Astrocyte (in vitro differentiated cells and primary cell): Measurements from ENCODE around the gene CNIH3. TPM values are rescaled to one million over a fixed set of nuclear protein-coding genes. Genes with fewer than 3 reads are reported as not detected.

Source experiments
- DNase-seq: peaks from one replicate; pipeline ENCODE4 v3.0.0-alpha.2; 2010; ENCODE audit warnings: low read depth
- FAIRE-seq: peaks from 2 replicates; lab custom pipeline; 2011; peaks lifted over from hg19 to GRCh38; lab: Jason Lieb, UNC
- H2AFZ ChIP-seq: 2 replicates; pipeline ENCODE4 v1.6.0; 2012; ENCODE audit warnings: low read depth, low read length, inconsistent platforms
- H3K27ac ChIP-seq: 2 replicates; pipeline ENCODE4 v1.5.1; 2011; ENCODE audit warnings: low read depth, low read length, inconsistent platforms
- H3K27me3 ChIP-seq: 2 replicates; pipeline ENCODE4 v1.6.0; 2011; ENCODE audit warnings: low read length, inconsistent platforms; ENCODE audit not compliant: insufficient read depth
- H3K36me3 ChIP-seq: 2 replicates; pipeline ENCODE4 v1.5.1; 2011; ENCODE audit warnings: low read length, inconsistent platforms; ENCODE audit not compliant: insufficient read depth
- H3K4me1 ChIP-seq: 2 replicates; pipeline ENCODE4 v1.5.1; 2011; ENCODE audit warnings: low read length, inconsistent platforms; ENCODE audit not compliant: insufficient read depth
- H3K4me2 ChIP-seq: 2 replicates; pipeline ENCODE4 v1.6.0; 2012; ENCODE audit warnings: low read length, inconsistent platforms
- H3K4me3 ChIP-seq: 2 replicates; pipeline ENCODE4 v1.5.1; 2011; ENCODE audit warnings: low read depth, mild to moderate bottlenecking, low read length, inconsistent platforms; ENCODE audit not compliant: insufficient read depth
- H3K79me2 ChIP-seq: 2 replicates; pipeline ENCODE4 v1.6.0; 2012; ENCODE audit warnings: mild to moderate bottlenecking, low read length, inconsistent platforms; ENCODE audit not compliant: insufficient read depth
- H3K9ac ChIP-seq: 2 replicates; pipeline ENCODE4 v1.6.0; 2012; ENCODE audit warnings: mild to moderate bottlenecking, low read length, inconsistent platforms
- H3K9me3 ChIP-seq: 2 replicates; pipeline ENCODE4 v1.5.1; 2012; ENCODE audit warnings: low read depth, mild to moderate bottlenecking, low read length, inconsistent platforms; ENCODE audit not compliant: insufficient read depth
- H4K20me1 ChIP-seq: 2 replicates; pipeline ENCODE4 v1.6.0; 2012; ENCODE audit warnings: low read length, inconsistent platforms; ENCODE audit not compliant: insufficient read depth
- H3K27ac Mint-ChIP-seq: one replicate; pipeline ENCODE4 v1.8.0; 2021; ENCODE audit warnings: mild to moderate bottlenecking, mixed read lengths; ENCODE audit not compliant: unreplicated experiment
- H3K27me3 Mint-ChIP-seq: one replicate; pipeline ENCODE4 v1.8.0; 2021; ENCODE audit warnings: low read depth, mixed read lengths; ENCODE audit not compliant: unreplicated experiment
- H3K36me3 Mint-ChIP-seq: one replicate; pipeline ENCODE4 v1.8.0; 2021; ENCODE audit warnings: low read depth, mixed read lengths; ENCODE audit not compliant: unreplicated experiment
- H3K4me1 Mint-ChIP-seq: one replicate; pipeline ENCODE4 v1.8.0; 2021; ENCODE audit warnings: low read depth, mixed read lengths; ENCODE audit not compliant: unreplicated experiment
- H3K4me3 Mint-ChIP-seq: one replicate; pipeline ENCODE4 v1.8.0; 2021; ENCODE audit warnings: mild to moderate bottlenecking, moderate library complexity, mixed read lengths; ENCODE audit not compliant: unreplicated experiment
- H3K9me3 Mint-ChIP-seq: one replicate; pipeline ENCODE4 v1.8.0; 2021; ENCODE audit warnings: mild to moderate bottlenecking, mixed read lengths; ENCODE audit not compliant: unreplicated experiment
- EZH2 ChIP-seq: IDR thresholded peaks from 2 replicates; pipeline ENCODE4 v1.6.1; 2012; ENCODE audit warnings: mild to moderate bottlenecking, low read length, inconsistent platforms; ENCODE audit not compliant: insufficient read depth
- total RNA-seq: library from RNA; stranded (reverse); gene quantifications from 2 replicates; pipeline ENCODE4 v1.2.1, GENCODE V29; 2021
- TF ChIP-seq, protein P1 (sequence below): IDR thresholded peaks from 2 replicates; pipeline ENCODE4 v1.5.1; 2011; ENCODE audit warnings: low read depth, mild to moderate bottlenecking, inconsistent platforms, low read length, moderate library complexity; ENCODE audit not compliant: insufficient read depth

The CNIH3 gene
- total RNA-seq, 1 donor from 2014 or later, result 7.7 TPM

DNA sequence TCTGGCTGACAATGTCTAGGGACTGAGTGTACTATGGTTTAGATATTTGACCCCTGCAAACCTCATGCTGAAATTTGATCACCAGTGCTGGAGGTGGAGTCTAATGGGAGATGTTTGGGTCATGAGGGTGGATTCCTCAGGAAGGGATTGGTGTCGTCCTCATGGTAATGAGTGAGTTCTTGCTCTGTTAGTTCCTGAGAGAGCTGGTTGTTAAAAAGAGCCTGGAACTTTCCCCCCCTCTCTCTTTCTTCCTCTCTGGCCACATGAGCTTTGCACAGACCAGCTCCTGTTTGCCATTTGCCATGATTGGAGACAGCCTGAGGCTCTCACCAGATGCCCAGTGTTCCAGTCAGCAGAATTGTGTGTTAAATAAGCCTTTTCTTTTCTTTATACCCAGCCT lies 36.6 kb upstream of the CNIH3 start:
- H3K27me3 ChIP-seq, result no peaks in the 10 kb centered on the region
- no peaks in the 10 kb centered on the region for H3K79me2 ChIP-seq
- H3K9me3 ChIP-seq, result no peaks in the 10 kb centered on the region
- H3K36me3 ChIP-seq, result no peaks in the 10 kb centered on the region
- peak overlapping the region; percentile 19 for H2AFZ ChIP-seq
- Mint-ChIP-seq H3K9me3 (peaks cover 7% of the 10 kb centered on the region), H3K27ac (no peak overlapping the region), H3K4me1 (peaks cover 7% of the 10 kb centered on the region), H3K4me3 (no peak overlapping the region), H3K36me3 (peaks cover 11% of the 10 kb centered on the region), H3K27me3 (no peaks in the 10 kb centered on the region)
- H3K27ac ChIP-seq, result no peak overlapping the region
- TF ChIP-seq, protein P1, sequence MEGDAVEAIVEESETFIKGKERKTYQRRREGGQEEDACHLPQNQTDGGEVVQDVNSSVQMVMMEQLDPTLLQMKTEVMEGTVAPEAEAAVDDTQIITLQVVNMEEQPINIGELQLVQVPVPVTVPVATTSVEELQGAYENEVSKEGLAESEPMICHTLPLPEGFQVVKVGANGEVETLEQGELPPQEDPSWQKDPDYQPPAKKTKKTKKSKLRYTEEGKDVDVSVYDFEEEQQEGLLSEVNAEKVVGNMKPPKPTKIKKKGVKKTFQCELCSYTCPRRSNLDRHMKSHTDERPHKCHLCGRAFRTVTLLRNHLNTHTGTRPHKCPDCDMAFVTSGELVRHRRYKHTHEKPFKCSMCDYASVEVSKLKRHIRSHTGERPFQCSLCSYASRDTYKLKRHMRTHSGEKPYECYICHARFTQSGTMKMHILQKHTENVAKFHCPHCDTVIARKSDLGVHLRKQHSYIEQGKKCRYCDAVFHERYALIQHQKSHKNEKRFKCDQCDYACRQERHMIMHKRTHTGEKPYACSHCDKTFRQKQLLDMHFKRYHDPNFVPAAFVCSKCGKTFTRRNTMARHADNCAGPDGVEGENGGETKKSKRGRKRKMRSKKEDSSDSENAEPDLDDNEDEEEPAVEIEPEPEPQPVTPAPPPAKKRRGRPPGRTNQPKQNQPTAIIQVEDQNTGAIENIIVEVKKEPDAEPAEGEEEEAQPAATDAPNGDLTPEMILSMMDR, result no peak
- no peak for TF ChIP-seq EZH2
- peak overlapping the region; percentile 8 for H3K4me2 ChIP-seq
- DNase-seq (peak; percentile 50), FAIRE-seq (no peak)
- H4K20me1 ChIP-seq, result no peaks in the 10 kb centered on the region
- no peak overlapping the region for H3K9ac ChIP-seq
- H3K4me1 ChIP-seq, result peaks cover 6% of the 10 kb centered on the region
- no peak overlapping the region for H3K4me3 ChIP-seq

DNA sequence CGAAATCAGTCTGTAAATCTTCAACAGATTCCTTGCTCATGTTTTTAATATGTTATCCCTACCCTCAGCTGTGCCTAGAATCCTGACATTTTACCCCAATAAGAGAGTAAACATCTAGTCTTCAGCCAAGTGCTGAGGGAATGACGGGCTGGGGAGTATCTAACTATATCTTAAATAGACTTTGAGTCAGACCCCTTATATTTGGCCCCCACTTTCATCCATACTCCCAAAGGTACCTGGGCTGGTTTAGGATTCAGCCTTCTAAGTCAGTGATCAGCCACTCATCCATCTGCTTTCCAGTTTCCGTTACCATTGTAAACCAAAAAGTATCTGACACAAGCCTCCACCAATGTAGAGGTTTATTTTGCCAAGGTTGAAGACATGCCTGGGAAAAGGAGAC lies 36.1 kb upstream of the CNIH3 start:
- Histone ChIP-seq H3K79me2 (no peaks in the 10 kb centered on the region), H3K4me2 (no peak overlapping the region), H3K36me3 (no peaks in the 10 kb centered on the region), H3K27ac (no peak overlapping the region), H3K9ac (no peak overlapping the region), H4K20me1 (no peaks in the 10 kb centered on the region), H3K9me3 (no peaks in the 10 kb centered on the region), H3K27me3 (no peaks in the 10 kb centered on the region), H2AFZ (peak overlapping the region; percentile 19), H3K4me3 (no peak overlapping the region), H3K4me1 (peaks cover 6% of the 10 kb centered on the region)
- H3K4me1 Mint-ChIP-seq, result peaks cover 7% of the 10 kb centered on the region
- H3K27me3 Mint-ChIP-seq, result no peaks in the 10 kb centered on the region
- no peak for FAIRE-seq
- no peak overlapping the region for H3K4me3 Mint-ChIP-seq
- no peak for TF ChIP-seq EZH2
- TF ChIP-seq, protein P1, result no peak
- H3K9me3 Mint-ChIP-seq, result peaks cover 7% of the 10 kb centered on the region
- H3K27ac Mint-ChIP-seq, result no peak overlapping the region
- peaks cover 11% of the 10 kb centered on the region for H3K36me3 Mint-ChIP-seq
- no peak for DNase-seq

DNA sequence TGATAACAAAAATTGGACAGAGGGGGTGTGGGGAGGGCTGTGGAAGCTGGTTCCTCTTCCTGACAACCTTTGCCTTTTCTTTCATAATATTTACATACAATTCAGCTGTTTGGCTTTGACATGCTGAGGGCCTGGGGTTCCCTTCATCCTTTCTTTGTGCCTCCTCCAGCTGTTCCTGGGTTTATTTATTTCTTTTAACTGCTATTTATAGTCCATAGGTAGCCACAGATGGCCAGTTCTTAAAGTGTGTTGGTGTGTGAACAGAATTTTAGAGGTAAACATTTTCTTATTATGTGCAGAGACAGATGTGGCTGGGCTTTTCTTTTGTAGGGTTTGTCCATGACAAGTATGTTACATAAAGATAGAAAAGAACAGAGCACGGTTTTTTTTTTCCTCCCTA lies 34.1 kb upstream of the CNIH3 start:
- no peak overlapping the region for H3K4me3 ChIP-seq
- peaks cover 7% of the 10 kb centered on the region for H3K4me1 Mint-ChIP-seq
- TF ChIP-seq, protein P1, result no peak
- TF ChIP-seq EZH2, result no peak
- H2AFZ ChIP-seq, result no peak overlapping the region
- no peaks in the 10 kb centered on the region for H3K9me3 ChIP-seq
- peaks cover 4% of the 10 kb centered on the region for H3K9me3 Mint-ChIP-seq
- no peaks in the 10 kb centered on the region for H3K36me3 ChIP-seq
- H3K36me3 Mint-ChIP-seq, result peaks cover 7% of the 10 kb centered on the region
- no peak overlapping the region for H3K27ac Mint-ChIP-seq
- DNase-seq (no peak), FAIRE-seq (no peak)
- no peak overlapping the region for H3K9ac ChIP-seq
- peaks cover 6% of the 10 kb centered on the region for H3K4me1 ChIP-seq
- H3K27ac ChIP-seq, result no peak overlapping the region
- H3K27me3 ChIP-seq, result no peaks in the 10 kb centered on the region
- H3K27me3 Mint-ChIP-seq, result no peaks in the 10 kb centered on the region
- H3K4me2 ChIP-seq, result no peak overlapping the region
- no peaks in the 10 kb centered on the region for H3K79me2 ChIP-seq
- H3K4me3 Mint-ChIP-seq, result no peak overlapping the region
- H4K20me1 ChIP-seq, result no peaks in the 10 kb centered on the region
